Endodermal cell (in vitro differentiated cells): Measurements from ENCODE around the gene TBC1D1. TPM values are rescaled to one million over a fixed set of nuclear protein-coding genes. Genes with fewer than 3 reads are reported as not detected.

Experiments used
- DNase-seq: peaks from one replicate; pipeline ENCODE4 v3.0.0-alpha.2; 2017
- H3K27ac ChIP-seq: 2 replicates; pipeline ENCODE4 v1.5.1; 2013; ENCODE audit warnings: mild to moderate bottlenecking, low read depth, low read length, moderate library complexity
- H3K27me3 ChIP-seq: 2 replicates; pipeline ENCODE4 v1.6.1; 2013; ENCODE audit warnings: mild to moderate bottlenecking, low read length, moderate library complexity; ENCODE audit not compliant: insufficient read depth, control insufficient read depth, poor library complexity, severe bottlenecking
- H3K36me3 ChIP-seq: 2 replicates; pipeline ENCODE4 v1.7.0; 2013; ENCODE audit warnings: mild to moderate bottlenecking, low read length, moderate library complexity; ENCODE audit not compliant: control insufficient read depth, insufficient read depth
- H3K4me1 ChIP-seq: one replicate; pipeline ENCODE4 v1.7.0; 2013; ENCODE audit warnings: low read length; ENCODE audit not compliant: control insufficient read depth, insufficient read depth
- H3K4me3 ChIP-seq: 2 replicates; pipeline ENCODE4 v1.5.1; 2013; ENCODE audit warnings: mild to moderate bottlenecking, low read length, moderate library complexity
- H3K9ac ChIP-seq: 2 replicates; pipeline ENCODE4 v1.6.1; 2013; ENCODE audit warnings: mild to moderate bottlenecking, low read length, moderate library complexity; ENCODE audit not compliant: poor library complexity, severe bottlenecking; ENCODE audit errors: extremely low read depth
- H3K9me3 ChIP-seq: 2 replicates; pipeline ENCODE4 v1.6.1; 2013; ENCODE audit warnings: mild to moderate bottlenecking, low read length, moderate library complexity; ENCODE audit not compliant: control insufficient read depth
- H3K27ac Mint-ChIP-seq: 2 replicates; pipeline ENCODE4 v1.8.0; 2020; ENCODE audit warnings: mixed read lengths
- H3K27me3 Mint-ChIP-seq: 2 replicates; pipeline ENCODE4 v1.8.0; 2021; ENCODE audit warnings: mild to moderate bottlenecking, mixed read lengths; ENCODE audit not compliant: insufficient read depth
- H3K36me3 Mint-ChIP-seq: 2 replicates; pipeline ENCODE4 v1.8.0; 2020; ENCODE audit warnings: low read depth, mixed read lengths
- H3K4me1 Mint-ChIP-seq: 2 replicates; pipeline ENCODE4 v1.8.0; 2020; ENCODE audit warnings: mixed read lengths
- H3K4me3 Mint-ChIP-seq: 2 replicates; pipeline ENCODE4 v1.8.0; 2020; ENCODE audit warnings: mild to moderate bottlenecking, moderate library complexity, mixed read lengths
- H3K9me3 Mint-ChIP-seq: 2 replicates; pipeline ENCODE4 v1.8.0; 2020; ENCODE audit warnings: mild to moderate bottlenecking, mixed read lengths
- WGBS, 2 experiments: methylation state at CpG; one replicate each; pipeline versions ENCODE4 v1.1.5 to v1.1.7; 2013; ENCODE audit warnings: missing lambda C conversion rate in 2 of 2, mixed read lengths in 1 of 2; ENCODE audit not compliant: insufficient coverage in 1 of 2, insufficient read length in 1 of 2; 5-methylcytosine and 5-hydroxymethylcytosine counted together
- total RNA-seq, 2 donors: library from RNA; stranded (reverse); fragmentation: NEBNext Ultra II Directional in 1 of 2; extraction: Animal tissue kit (Norgen Biotek cat#: 25700) in 1 of 2; gene quantifications; 2 replicates in 1 of 2; 3 replicates in 1 of 2; pipeline ENCODE4 v1.2.1, GENCODE V29; 2021
- TF ChIP-seq, protein P1 (sequence below): fragments of 200-600 bp; sonication (generic); conservative IDR thresholded peaks from 2 replicates; pipeline ENCODE4 v1.5.0; 2021; ENCODE audit warnings: antibody characterized with exemption, mild to moderate bottlenecking

The TBC1D1 gene
- total RNA-seq, 2 donors from 2014 or later = 110 to 122 TPM

- Histone ChIP-seq H3K27ac (no peak overlapping the region), H3K4me1 (peaks cover 18% of the 10 kb centered on the region), H3K9me3 (no peaks in the 10 kb centered on the region), H3K36me3 (no peaks in the 10 kb centered on the region), H3K4me3 (no peak overlapping the region), H3K9ac (no peak overlapping the region), H3K27me3 (no peaks in the 10 kb centered on the region)
- Mint-ChIP-seq H3K4me1 (peaks cover 62% of the 10 kb centered on the region), H3K27me3 (no peaks in the 10 kb centered on the region), H3K9me3 (no peaks in the 10 kb centered on the region), H3K36me3 (peaks cover 7% of the 10 kb centered on the region), H3K4me3 (no peak overlapping the region), H3K27ac (no peak overlapping the region)
- WGBS, 2 experiments = 84 to 90% methylated on average over 10 of the region's 10 CpGs
- no peak for DNase-seq
- TF ChIP-seq, protein P1, sequence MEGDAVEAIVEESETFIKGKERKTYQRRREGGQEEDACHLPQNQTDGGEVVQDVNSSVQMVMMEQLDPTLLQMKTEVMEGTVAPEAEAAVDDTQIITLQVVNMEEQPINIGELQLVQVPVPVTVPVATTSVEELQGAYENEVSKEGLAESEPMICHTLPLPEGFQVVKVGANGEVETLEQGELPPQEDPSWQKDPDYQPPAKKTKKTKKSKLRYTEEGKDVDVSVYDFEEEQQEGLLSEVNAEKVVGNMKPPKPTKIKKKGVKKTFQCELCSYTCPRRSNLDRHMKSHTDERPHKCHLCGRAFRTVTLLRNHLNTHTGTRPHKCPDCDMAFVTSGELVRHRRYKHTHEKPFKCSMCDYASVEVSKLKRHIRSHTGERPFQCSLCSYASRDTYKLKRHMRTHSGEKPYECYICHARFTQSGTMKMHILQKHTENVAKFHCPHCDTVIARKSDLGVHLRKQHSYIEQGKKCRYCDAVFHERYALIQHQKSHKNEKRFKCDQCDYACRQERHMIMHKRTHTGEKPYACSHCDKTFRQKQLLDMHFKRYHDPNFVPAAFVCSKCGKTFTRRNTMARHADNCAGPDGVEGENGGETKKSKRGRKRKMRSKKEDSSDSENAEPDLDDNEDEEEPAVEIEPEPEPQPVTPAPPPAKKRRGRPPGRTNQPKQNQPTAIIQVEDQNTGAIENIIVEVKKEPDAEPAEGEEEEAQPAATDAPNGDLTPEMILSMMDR = peak; percentile 17
Measured at GRCh38 chr4:37993806-37994205, 102.9 kb downstream of the TBC1D1 start.

GRCh38 chr4:37994569-37994968 lies 103.7 kb downstream of the TBC1D1 start:
- DNase-seq = no peak
- no peaks in the 10 kb centered on the region for H3K9me3 Mint-ChIP-seq

GRCh38 chr4:37995299-37995821 lies 104.5 kb downstream of the TBC1D1 start:
- Histone ChIP-seq H3K36me3 (no peaks in the 10 kb centered on the region), H3K4me3 (no peak overlapping the region), H3K27ac (no peak overlapping the region), H3K9me3 (no peaks in the 10 kb centered on the region), H3K27me3 (no peaks in the 10 kb centered on the region), H3K4me1 (peaks cover 8% of the 10 kb centered on the region), H3K9ac (no peak overlapping the region)
- 93 to 100% methylated on average over 3 to 5 of the region's 5 CpGs for WGBS, 2 experiments
- Mint-ChIP-seq H3K36me3 (peaks cover 7% of the 10 kb centered on the region), H3K9me3 (no peaks in the 10 kb centered on the region), H3K4me1 (peaks cover 60% of the 10 kb centered on the region), H3K27me3 (no peaks in the 10 kb centered on the region), H3K27ac (no peak overlapping the region), H3K4me3 (no peak overlapping the region)
- no peak for DNase-seq
- TF ChIP-seq, protein P1 = no peak

More at GRCh38 chr4:37994569-37994968, 103.7 kb downstream of the TBC1D1 start:
- peaks cover 11% of the 10 kb centered on the region for H3K4me1 ChIP-seq
- H3K36me3 Mint-ChIP-seq = peaks cover 7% of the 10 kb centered on the region
- H3K27ac Mint-ChIP-seq = peak overlapping the region; percentile 53
- TF ChIP-seq, protein P1 = no peak
- H3K4me3 ChIP-seq = no peak overlapping the region
- H3K27me3 Mint-ChIP-seq = no peaks in the 10 kb centered on the region
- H3K4me1 Mint-ChIP-seq = peaks cover 59% of the 10 kb centered on the region
- WGBS, 2 experiments = 74 to 89% methylated on average over 2 to 3 of the region's 3 CpGs
- H3K9ac ChIP-seq = no peak overlapping the region
- H3K9me3 ChIP-seq = no peaks in the 10 kb centered on the region
- no peaks in the 10 kb centered on the region for H3K36me3 ChIP-seq
- H3K4me3 Mint-ChIP-seq = no peak overlapping the region
- no peak overlapping the region for H3K27ac ChIP-seq
- no peaks in the 10 kb centered on the region for H3K27me3 ChIP-seq
